IMR-90 (cell line): ENCODE data around the gene HCK. TPM values are rescaled to one million over a fixed set of nuclear protein-coding genes. Genes with fewer than 3 reads are reported as not detected.

Experiments used
- ATAC-seq: fragments of 200-7000 bp; cut with Tn5 transposase; 2 replicates; pipeline ENCODE4 v1.9.1; 2020; ENCODE audit warnings: low read depth, mild to moderate bottlenecking, moderate library complexity
- BruUV-seq: library from RNA; stranded (reverse); fragments of 400-500 nt; replicated peaks from 2 replicates; lab custom pipeline; 2021; lab: Mats Ljungman, UMichigan
- CTCF ChIA-PET: fragments of 300-600 bp; formaldehyde crosslinking; extraction: SDS; loops from one replicate; lab custom pipeline; 2021; ENCODE audit warnings: antibody characterized with exemption; lab: Yijun Ruan, JAX
- POLR2A ChIA-PET: fragments of 300-600 bp; sonication (Branson Sonifier 250); formaldehyde crosslinking; loops from one replicate; lab custom pipeline; 2022; ENCODE audit warnings: antibody characterized with exemption; ENCODE audit not compliant: unreplicated experiment; lab: Charles Lee
- DNase-seq: peaks from one replicate; pipeline ENCODE4 v3.0.0; 2013
- H2AFZ ChIP-seq: replicated peaks from 2 replicates; pipeline ENCODE3; 2013; ENCODE audit warnings: low read length, mild to moderate bottlenecking; ENCODE audit not compliant: poor library complexity
- H2AK5ac ChIP-seq: 2 replicates; pipeline ENCODE4 v1.6.1; 2013; ENCODE audit warnings: low read depth, low read length, inconsistent platforms
- H2AK9ac ChIP-seq: replicated peaks from 2 replicates; pipeline ENCODE3; 2013; ENCODE audit warnings: mild to moderate bottlenecking, low read depth, low read length, moderate library complexity; ENCODE audit not compliant: poor library complexity
- H2BK120ac ChIP-seq: 2 replicates; pipeline ENCODE4 v1.6.1; 2013; ENCODE audit warnings: low read depth, low read length, inconsistent platforms
- H2BK15ac ChIP-seq: 3 replicates; pipeline ENCODE4 v1.6.1; 2013; ENCODE audit warnings: low read depth, low read length, inconsistent platforms
- H2BK20ac ChIP-seq: 2 replicates; pipeline ENCODE4 v1.6.1; 2013; ENCODE audit warnings: low read depth, mild to moderate bottlenecking, inconsistent platforms, low read length, moderate library complexity
- H2BK5ac ChIP-seq: 2 replicates; pipeline ENCODE4 v1.6.1; 2013; ENCODE audit warnings: mild to moderate bottlenecking, low read depth, low read length, inconsistent platforms; ENCODE audit not compliant: poor library complexity, severe bottlenecking
- H3K14ac ChIP-seq: replicated peaks from 2 replicates; pipeline ENCODE4 v1.6.1; 2013; ENCODE audit warnings: low read depth, low read length, inconsistent platforms
- H3K18ac ChIP-seq: 2 replicates; pipeline ENCODE4 v1.6.1; 2013; ENCODE audit warnings: low read depth, low read length, control low read depth
- H3K23ac ChIP-seq: 2 replicates; pipeline ENCODE4 v1.6.1; 2013; ENCODE audit warnings: low read depth, low read length, inconsistent platforms
- H3K27ac ChIP-seq: 2 replicates; pipeline ENCODE4 v1.5.1; 2013; ENCODE audit warnings: mild to moderate bottlenecking, control low read depth, low read length; ENCODE audit not compliant: insufficient read depth
- H3K27me3 ChIP-seq: 2 replicates; pipeline ENCODE4 v1.6.1; 2013; ENCODE audit warnings: low read length; ENCODE audit not compliant: control insufficient read depth, insufficient read depth
- H3K36me3 ChIP-seq: 2 replicates; pipeline ENCODE4 v1.6.1; 2013; ENCODE audit warnings: low read length, mixed read lengths; ENCODE audit not compliant: control insufficient read depth, insufficient read depth
- H3K4ac ChIP-seq: 2 replicates; pipeline ENCODE4 v1.6.1; 2013; ENCODE audit warnings: low read depth, low read length, inconsistent platforms
- H3K4me1 ChIP-seq: 2 replicates; pipeline ENCODE4 v1.6.1; 2013; ENCODE audit warnings: low read length, mixed read lengths; ENCODE audit not compliant: control insufficient read depth, insufficient read depth
- H3K4me2 ChIP-seq: 2 replicates; pipeline ENCODE4 v1.6.1; 2013; ENCODE audit warnings: low read depth, mild to moderate bottlenecking, control low read depth, low read length, moderate library complexity
- H3K4me3 ChIP-seq: 2 replicates; pipeline ENCODE4 v1.5.1; 2013; ENCODE audit warnings: low read depth, mild to moderate bottlenecking, control low read depth, low read length, moderate library complexity; ENCODE audit not compliant: insufficient read depth
- H3K56ac ChIP-seq: 2 replicates; pipeline ENCODE4 v1.6.1; 2013; ENCODE audit warnings: low read length, inconsistent platforms; ENCODE audit not compliant: insufficient read depth; ENCODE audit errors: extremely low read depth
- H3K79me1 ChIP-seq, 2 experiments: 2 replicates each; pipeline ENCODE4 v1.6.1; 2013; ENCODE audit warnings: low read length in 2 of 2, inconsistent platforms in 1 of 2, low read depth in 1 of 2
- H3K9ac ChIP-seq: 2 replicates; pipeline ENCODE4 v1.6.1; 2013; ENCODE audit warnings: low read depth, low read length, control low read depth
- H3K9me1 ChIP-seq: 2 replicates; pipeline ENCODE4 v1.6.1; 2013; ENCODE audit warnings: low read length, inconsistent platforms; ENCODE audit not compliant: insufficient read depth
- H3K9me3 ChIP-seq: 2 replicates; pipeline ENCODE4 v1.6.1; 2013; ENCODE audit warnings: low read length; ENCODE audit not compliant: control insufficient read depth, insufficient read depth
- H4K20me1 ChIP-seq: 2 replicates; pipeline ENCODE4 v1.6.1; 2013; ENCODE audit warnings: low read length, inconsistent platforms; ENCODE audit not compliant: insufficient read depth
- H4K5ac ChIP-seq: 2 replicates; pipeline ENCODE4 v1.6.1; 2013; ENCODE audit warnings: mild to moderate bottlenecking, low read depth, low read length, control low read depth
- H4K8ac ChIP-seq, 2 experiments: 2 replicates each; pipeline ENCODE4 v1.6.1; 2013; ENCODE audit warnings: low read depth in 2 of 2, low read length in 2 of 2, control low read depth in 1 of 2, inconsistent platforms in 1 of 2
- H4K91ac ChIP-seq: 2 replicates; pipeline ENCODE4 v1.6.1; 2013; ENCODE audit warnings: low read depth, low read length, inconsistent platforms; ENCODE audit not compliant: insufficient read depth
- BHLHE40 ChIP-seq: fragments of 150-350 bp; IDR thresholded peaks from 2 replicates; pipeline ENCODE4 v1.6.1; 2016; ENCODE audit warnings: mild to moderate bottlenecking, low read depth, low read length
- CEBPB ChIP-seq: IDR thresholded peaks from 2 replicates; pipeline ENCODE4 v1.6.1; 2012; ENCODE audit warnings: low read depth, low read length, improper control_type of control experiment
- CHD1 ChIP-seq: IDR thresholded peaks from 2 replicates; pipeline ENCODE4 v1.6.1; 2012; ENCODE audit warnings: low read depth, low read length, improper control_type of control experiment
- CTCF ChIP-seq: conservative IDR thresholded peaks from 2 replicates; pipeline ENCODE4 v1.5.1; 2012; ENCODE audit warnings: mild to moderate bottlenecking, low read depth, low read length, improper control_type of control experiment
- ELK1 ChIP-seq: fragments of 150-350 bp; IDR thresholded peaks from 2 replicates; pipeline ENCODE4 v1.6.1; 2016; ENCODE audit warnings: low read depth, mild to moderate bottlenecking, low read length, moderate library complexity, borderline replicate concordance
- FOS ChIP-seq: fragments of 150-350 bp; IDR thresholded peaks from 2 replicates; pipeline ENCODE4 v1.6.1; 2016; ENCODE audit warnings: low read depth, low read length
- MAFK ChIP-seq: IDR thresholded peaks from 2 replicates; pipeline ENCODE4 v1.6.1; 2012; ENCODE audit warnings: low read depth, low read length, improper control_type of control experiment
- MAZ ChIP-seq: IDR thresholded peaks from 2 replicates; pipeline ENCODE4 v1.6.1; 2012; ENCODE audit warnings: low read depth, mild to moderate bottlenecking, low read length, improper control_type of control experiment, moderate library complexity, borderline replicate concordance
- NFE2L2 ChIP-seq: fragments of 150-350 bp; IDR thresholded peaks from 2 replicates; pipeline ENCODE4 v1.6.1; 2016; ENCODE audit warnings: low read depth, mild to moderate bottlenecking, low read length
- POLR2A ChIP-seq: IDR thresholded peaks from 2 replicates; pipeline ENCODE4 v1.6.1; 2012; ENCODE audit warnings: mild to moderate bottlenecking, low read depth, low read length
- RAD21 ChIP-seq: IDR thresholded peaks from 2 replicates; pipeline ENCODE4 v1.6.1; 2012; ENCODE audit warnings: low read length, improper control_type of control experiment
- RCOR1 ChIP-seq: IDR thresholded peaks from 2 replicates; pipeline ENCODE4 v1.6.1; 2012; ENCODE audit warnings: mild to moderate bottlenecking, low read length, improper control_type of control experiment; ENCODE audit not compliant: insufficient replicate concordance
- RFX5 ChIP-seq: IDR thresholded peaks from 2 replicates; pipeline ENCODE4 v1.8.0; 2012; ENCODE audit warnings: low read depth, mild to moderate bottlenecking, low read length, moderate library complexity
- SMC3 ChIP-seq: fragments of 150-350 bp; IDR thresholded peaks from 2 replicates; pipeline ENCODE4 v1.6.1; 2016; ENCODE audit warnings: low read depth, mild to moderate bottlenecking, antibody characterized with exemption, low read length, moderate library complexity
- WGBS, 2 experiments: methylation state at CpG; one replicate each; pipeline versions ENCODE4 v1.1.5 to v1.1.7; 2013; ENCODE audit warnings: missing lambda C conversion rate in 2 of 2; ENCODE audit not compliant: insufficient read length in 1 of 2; ENCODE audit errors: extremely low coverage in 2 of 2; 5-methylcytosine and 5-hydroxymethylcytosine counted together
- dilution Hi-C: fragments of 300-500 bp; cut with HindIII; formaldehyde crosslinking; loops from one replicate; pipeline ENCODE4 v1.14.3; 2018; ENCODE audit warnings: low sequenced_read_pairs; ENCODE audit not compliant: unreplicated experiment
- in situ Hi-C: fragments of 300-500 bp; cut with MboI; formaldehyde crosslinking; loops from 3 replicates; pipeline ENCODE4 v1.14.3; 2019; ENCODE audit warnings: low sequenced_read_pairs, inconsistent platforms, mixed read lengths
- intact Hi-C: fragments of 100-400 bp; cut with micrococcal nuclease; formaldehyde crosslinking; loops from 2 replicates; pipeline ENCODE4 v1.10.0; 2022
- polyA plus RNA-seq, 3 experiments: library from polyadenylated mRNA; depleted of rRNA; stranded (reverse); fragments of >200 nt; gene quantifications; 2 replicates each; pipeline ENCODE4 v1.2.3, GENCODE V29; 2012; ENCODE audit warnings: low replicate concordance in 1 of 3
- total RNA-seq: library from RNA; depleted of rRNA; stranded (reverse); fragments of >200 nt; gene quantifications from 2 replicates; pipeline ENCODE4 v1.2.3, GENCODE V29; 2012

HCK gene
- total and polyA plus RNA-seq, 2 of the 4 experiments (the other 2 are of a cell fraction), result not detected

DNA sequence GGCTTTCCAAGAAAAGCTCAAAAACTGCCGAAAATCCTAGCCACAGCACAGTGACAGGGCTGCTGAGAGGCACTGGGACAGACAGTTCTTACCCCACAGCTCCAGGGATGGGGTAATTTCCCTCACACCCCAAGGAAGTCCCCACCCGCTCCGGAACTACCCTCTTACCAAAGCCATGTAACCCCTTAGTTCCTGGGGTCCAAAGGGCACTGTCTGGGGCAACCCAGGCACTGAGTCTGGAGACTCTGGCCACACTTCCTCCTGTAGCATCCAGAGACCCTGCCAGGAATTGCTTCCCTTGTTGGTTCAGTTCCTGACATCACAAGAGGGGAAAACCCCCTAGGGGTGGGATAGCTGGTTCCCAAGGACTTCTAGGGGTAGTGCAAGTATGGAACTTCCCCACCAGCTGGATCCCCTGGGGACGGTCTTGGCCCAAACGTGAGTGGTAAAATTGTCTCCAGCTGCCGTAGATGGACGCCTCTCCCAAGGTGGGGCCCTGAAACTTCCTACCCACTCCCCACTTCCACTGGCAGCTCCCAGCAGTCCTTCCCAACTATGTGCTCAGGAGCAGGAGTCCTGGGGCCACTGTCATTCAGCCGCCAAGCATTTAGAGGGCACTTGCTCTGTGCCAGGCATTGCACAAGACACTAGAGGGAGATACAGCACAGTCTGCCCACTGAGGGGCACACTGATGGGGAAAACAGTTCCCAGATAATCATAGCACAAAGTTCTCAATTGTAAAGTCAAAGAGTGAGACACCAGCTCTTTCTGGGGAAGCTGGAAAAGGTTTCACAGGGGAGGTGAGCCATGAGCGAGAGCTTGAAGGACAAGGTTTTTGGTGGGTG lies 17.2 kb upstream of the HCK start:
- Histone ChIP-seq H2AK5ac (no peak overlapping the region), H3K27ac (no peak overlapping the region), H3K14ac (no peak overlapping the region), H3K56ac (no peak overlapping the region), H3K4me2 (no peak overlapping the region), H2BK15ac (no peak overlapping the region), H3K23ac (no peak overlapping the region), H3K9me1 (no peaks in the 10 kb centered on the region), H2BK5ac (no peak overlapping the region), H2BK20ac (no peak overlapping the region), H3K79me1 (no peaks in the 10 kb centered on the region), H3K18ac (no peak overlapping the region), H3K9me3 (peaks cover 3% of the 10 kb centered on the region), H4K8ac (no peak overlapping the region), H3K4me3 (no peak overlapping the region), H4K5ac (no peak overlapping the region), H2AK9ac (no peak overlapping the region), H3K9ac (no peak overlapping the region), H3K36me3 (no peaks in the 10 kb centered on the region), H2AFZ (no peak overlapping the region), H4K20me1 (no peaks in the 10 kb centered on the region; the same call in 1 of the 2 replicates), H2BK120ac (no peak overlapping the region), H4K91ac (no peak overlapping the region), H3K27me3 (peaks cover 72% of the 10 kb centered on the region), H3K4me1 (no peaks in the 10 kb centered on the region), H3K4ac (no peak overlapping the region)
- dilution Hi-C loops, result no loop called here
- CTCF ChIA-PET, result interaction anchor here (1.0 to 1.3 kb wide), 5 partner anchors 11 to 182 kb away, joined by 3 to 5 read pairs (median 3); no protein-coding TSS in a partner anchor
- ATAC-seq (no peak), DNase-seq (no peak)
- in situ Hi-C loops, result loop anchor here (5.0 kb wide), 1 partner anchor 213 kb away; no protein-coding TSS in a partner anchor
- POLR2A ChIA-PET, result no interaction called here
- intact Hi-C loops, result loop anchor here (1.0 kb wide), 1 partner anchor 57 kb away; no protein-coding TSS in a partner anchor
- TF ChIP-seq POLR2A, result no peak
- no peak for TF ChIP-seq MAFK
- peak; percentile 34; the same call in 1 of the 2 replicates for TF ChIP-seq CEBPB
- no peak; the same call in 1 of the 2 replicates for TF ChIP-seq SMC3
- TF ChIP-seq CHD1, result no peak
- TF ChIP-seq ELK1, result no peak
- TF ChIP-seq RFX5, result no peak
- TF ChIP-seq MAZ, result no peak
- peak; percentile 46 for TF ChIP-seq CTCF
- no peak for TF ChIP-seq BHLHE40
- no peak for TF ChIP-seq NFE2L2
- TF ChIP-seq RAD21, result peak; percentile 53
- no peak for TF ChIP-seq FOS
- TF ChIP-seq RCOR1, result no peak
- 59% methylated on average over 3 of the region's 9 CpGs; no CpG with 5 or more reads in 1 of the 2 experiments for WGBS, 2 experiments
- no TSS peak for BruUV-seq
